WTC11 (cell line): ENCODE measurements around the gene MBD3L4. TPM values are rescaled to one million over a fixed set of nuclear protein-coding genes. Genes with fewer than 3 reads are reported as not detected.

Source experiments
- ATAC-seq: fragments of 200-7000 bp; cut with Tn5 transposase; 2 replicates; pipeline ENCODE4 v1.10.0; 2021; ENCODE audit warnings: mild to moderate bottlenecking, moderate library complexity
- CTCF ChIA-PET: fragments of 300-600 bp; sonication (Branson Sonifier 250); formaldehyde crosslinking; loops from one replicate; lab custom pipeline; 2021; ENCODE audit warnings: antibody characterized with exemption; lab: Charles Lee
- POLR2A ChIA-PET: fragments of 350-600 bp; sonication (Branson Sonifier 250); formaldehyde crosslinking; loops from one replicate; lab custom pipeline; 2021; ENCODE audit warnings: antibody characterized with exemption; lab: Charles Lee
- DNase-seq: peaks from one replicate; pipeline ENCODE4 v3.0.0; 2021; ENCODE audit warnings: low spot score
- H3K27ac Mint-ChIP-seq: 2 replicates; pipeline ENCODE4 v1.8.0; 2021; ENCODE audit warnings: mixed read lengths
- H3K27me3 Mint-ChIP-seq: 2 replicates; pipeline ENCODE4 v1.8.0; 2021; ENCODE audit warnings: low read depth, mild to moderate bottlenecking, moderate library complexity, mixed read lengths
- H3K36me3 Mint-ChIP-seq: 2 replicates; pipeline ENCODE4 v1.8.0; 2021; ENCODE audit warnings: mixed read lengths
- H3K4me1 Mint-ChIP-seq: 2 replicates; pipeline ENCODE4 v1.8.0; 2022; ENCODE audit warnings: mixed read lengths
- H3K4me3 Mint-ChIP-seq: 2 replicates; pipeline ENCODE4 v1.8.0; 2021; ENCODE audit warnings: mild to moderate bottlenecking, moderate library complexity, mixed read lengths
- H3K9me3 Mint-ChIP-seq: 2 replicates; pipeline ENCODE4 v1.8.0; 2021; ENCODE audit warnings: mixed read lengths
- ESRRA ChIP-seq: sonication (generic); formaldehyde crosslinking; IDR thresholded peaks from 2 replicates; pipeline ENCODE4 v1.8.1; 2022; ENCODE audit warnings: mild to moderate bottlenecking, missing genetic modification reagents, borderline replicate concordance
- ETV6 ChIP-seq: sonication (generic); formaldehyde crosslinking; IDR thresholded peaks from 2 replicates; pipeline ENCODE4 v1.8.1; 2022; ENCODE audit warnings: mild to moderate bottlenecking, missing genetic modification reagents
- GABPB1 ChIP-seq: sonication (generic); formaldehyde crosslinking; IDR thresholded peaks from 2 replicates; pipeline ENCODE4 v1.8.1; 2023; ENCODE audit warnings: mild to moderate bottlenecking, missing genetic modification reagents
- HMGA2 ChIP-seq: fragments of 250-450 bp; sonication (Bioruptor Pico); IDR thresholded peaks from 2 replicates; pipeline ENCODE4 v1.4.0; 2021; ENCODE audit warnings: mild to moderate bottlenecking, moderate library complexity
- NR1H2 ChIP-seq: sonication (generic); formaldehyde crosslinking; IDR thresholded peaks from 2 replicates; pipeline ENCODE4 v1.9.0; 2021; ENCODE audit warnings: mild to moderate bottlenecking, moderate library complexity, missing genetic modification reagents
- RELA ChIP-seq: sonication (generic); formaldehyde crosslinking; IDR thresholded peaks from 2 replicates; pipeline ENCODE4 v1.8.1; 2022; ENCODE audit warnings: missing genetic modification reagents, mild to moderate bottlenecking, borderline replicate concordance
- SOX15 ChIP-seq: fragments of 250-450 bp; sonication (Bioruptor Pico); IDR thresholded peaks from 2 replicates; pipeline ENCODE4 v1.9.0; 2021; ENCODE audit warnings: mild to moderate bottlenecking
- SP1 ChIP-seq: sonication (generic); formaldehyde crosslinking; conservative IDR thresholded peaks from 2 replicates; pipeline ENCODE4 v1.8.1; 2022; ENCODE audit warnings: missing genetic modification reagents
- ZNF263 ChIP-seq: sonication (generic); formaldehyde crosslinking; IDR thresholded peaks from 2 replicates; pipeline ENCODE4 v1.8.1; 2022; ENCODE audit warnings: low read depth, mild to moderate bottlenecking, moderate library complexity, missing genetic modification reagents
- ZNF423 ChIP-seq: fragments of 250-450 bp; sonication (Bioruptor Pico); IDR thresholded peaks from 2 replicates; pipeline ENCODE4 v2.1.2; 2022; ENCODE audit warnings: mild to moderate bottlenecking, moderate library complexity
- total RNA-seq: library from RNA; stranded (reverse); gene quantifications from 3 replicates; pipeline ENCODE4 v1.2.3, GENCODE V29; 2021
- TF ChIP-seq, protein P1 (sequence below): fragments of 250-450 bp; sonication (Bioruptor Pico); IDR thresholded peaks from 2 replicates; pipeline ENCODE4 v1.8.0; 2021; ENCODE audit warnings: mild to moderate bottlenecking
- TF ChIP-seq, protein P2 (sequence below): sonication (generic); formaldehyde crosslinking; IDR thresholded peaks from 2 replicates; pipeline ENCODE4 v1.8.1; 2023; ENCODE audit warnings: mild to moderate bottlenecking, missing genetic modification reagents, moderate library complexity
- TF ChIP-seq, protein P3 (sequence below): sonication (generic); formaldehyde crosslinking; IDR thresholded peaks from 2 replicates; pipeline ENCODE4 v1.8.0; 2022; ENCODE audit warnings: mild to moderate bottlenecking, missing genetic modification reagents
- TF ChIP-seq, protein P4 (sequence below): sonication (generic); formaldehyde crosslinking; IDR thresholded peaks from 2 replicates; pipeline ENCODE4 v1.8.1; 2022; ENCODE audit warnings: low read depth, mild to moderate bottlenecking, moderate library complexity, missing genetic modification reagents, borderline replicate concordance
- TF ChIP-seq, protein P5 (sequence below): fragments of 250-450 bp; sonication (Bioruptor Pico); IDR thresholded peaks from 2 replicates; pipeline ENCODE4 v1.9.0; 2021; ENCODE audit warnings: mild to moderate bottlenecking, borderline replicate concordance
- TF ChIP-seq, protein P6 (sequence below): fragments of 200-600 bp; IDR thresholded peaks from 2 replicates; pipeline ENCODE4 v1.8.0; 2022; ENCODE audit warnings: antibody characterized with exemption
- TF ChIP-seq, protein P7 (sequence below): sonication (generic); formaldehyde crosslinking; IDR thresholded peaks from 2 replicates; pipeline ENCODE4 v1.8.1; 2023; ENCODE audit warnings: mild to moderate bottlenecking, missing genetic modification reagents

Gene MBD3L4
- total RNA-seq, 1 experiment from 2014 or later, result not detected

DNA sequence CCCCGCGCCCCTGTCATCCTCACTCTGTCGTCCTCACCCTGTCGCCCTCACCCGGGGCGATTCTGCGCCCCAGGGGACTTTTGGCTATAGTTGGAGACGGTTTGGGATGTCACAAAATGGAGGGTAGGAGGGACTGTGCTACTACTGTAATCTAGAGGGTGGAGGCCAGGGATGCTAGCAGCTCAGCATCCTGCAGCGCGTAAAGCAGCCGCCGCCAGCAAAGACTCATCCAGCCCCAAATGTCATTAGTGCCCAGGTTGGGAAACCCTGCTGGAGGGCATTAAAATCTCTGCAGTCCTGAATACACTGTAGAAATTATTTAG lies 29.9 kb upstream of the MBD3L4 start:
- H3K27me3 Mint-ChIP-seq, result no peaks in the 10 kb centered on the region
- peaks cover 28% of the 10 kb centered on the region for H3K9me3 Mint-ChIP-seq
- no peaks in the 10 kb centered on the region for H3K4me1 Mint-ChIP-seq
- ATAC-seq, result no peak
- no peak for DNase-seq
- ChIA-PET POLR2A (interaction anchor here (0.7 to 1.1 kb wide), 2 partner anchors 295 to 1166 kb away, joined by 3 to 4 read pairs; partner anchors contain the start of genes NDUFA11 and VMAC), CTCF (interaction anchor here (1.0 to 1.5 kb wide), 5 partner anchors 30 to 336 kb away, joined by 3 to 11 read pairs (median 6); no protein-coding TSS in a partner anchor)
- peak overlapping the region; percentile 94 for H3K4me3 Mint-ChIP-seq
- H3K36me3 Mint-ChIP-seq, result peaks cover 22% of the 10 kb centered on the region
- TF ChIP-seq NR1H2, result no peak
- TF ChIP-seq ESRRA (CRISPR knock-in tag), result peak; percentile 2; the same call in 1 of the 2 replicates
- TF ChIP-seq, all 79 proteins: peak for 1
- H3K27ac Mint-ChIP-seq, result no peak overlapping the region

DNA sequence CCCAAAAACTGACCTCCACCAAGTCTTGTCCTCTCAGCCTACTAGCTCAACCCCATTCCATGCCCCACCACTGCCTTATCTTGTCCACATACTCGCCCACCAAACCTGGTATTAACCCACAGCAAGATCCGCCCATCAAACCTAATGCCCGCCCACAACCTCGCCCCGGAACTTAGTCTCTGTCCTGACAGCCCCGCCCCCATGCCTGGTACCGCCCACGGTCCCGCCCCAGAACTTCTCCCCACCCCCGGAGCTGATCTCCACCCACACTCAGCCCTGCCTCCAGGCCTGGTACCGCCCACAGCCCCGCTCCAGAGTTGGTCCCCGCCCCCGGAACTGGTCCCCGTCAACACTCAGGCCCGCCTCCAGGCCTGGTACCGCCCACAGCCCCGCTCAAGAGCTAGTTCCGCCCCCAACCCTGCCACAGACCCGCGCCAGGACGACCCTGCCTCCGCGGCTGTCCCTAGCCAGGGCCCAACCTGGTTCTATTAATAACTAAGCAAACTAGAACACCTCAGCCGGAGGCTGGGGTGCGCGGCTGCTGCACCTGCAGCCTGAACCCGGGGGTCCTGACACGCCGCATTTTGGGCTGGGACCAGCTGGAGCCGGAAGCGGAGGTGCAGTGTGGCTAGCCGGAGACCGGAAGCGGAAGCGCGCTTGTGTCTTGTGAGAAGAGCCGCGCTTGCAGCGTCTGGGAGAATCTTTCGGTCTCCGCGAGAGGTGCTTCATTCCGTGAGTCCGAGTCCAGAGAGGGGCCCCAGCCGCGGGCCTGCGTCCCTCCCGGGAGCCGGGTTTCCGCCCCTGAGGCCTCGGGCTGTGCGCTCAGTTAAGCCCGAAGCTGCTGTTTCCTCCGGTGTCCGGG lies 29.3 kb upstream of the MBD3L4 start, which contains the start of gene ZNF557:
ZNF557 (plus strand) TSS at position 662 of the 862 bp plus-strand sequence. CDS start 5,372 bp downstream, outside the sequence.
- Mint-ChIP-seq H3K36me3 (peaks cover 23% of the 10 kb centered on the region), H3K27me3 (no peaks in the 10 kb centered on the region), H3K27ac (peak within 1 kb of the TSS; percentile 91), H3K9me3 (peaks cover 34% of the 10 kb centered on the region), H3K4me1 (no peaks in the 10 kb centered on the region), H3K4me3 (peak within 1 kb of the TSS; percentile 94)
- no peak for TF ChIP-seq ZNF263
- TF ChIP-seq, protein P1, sequence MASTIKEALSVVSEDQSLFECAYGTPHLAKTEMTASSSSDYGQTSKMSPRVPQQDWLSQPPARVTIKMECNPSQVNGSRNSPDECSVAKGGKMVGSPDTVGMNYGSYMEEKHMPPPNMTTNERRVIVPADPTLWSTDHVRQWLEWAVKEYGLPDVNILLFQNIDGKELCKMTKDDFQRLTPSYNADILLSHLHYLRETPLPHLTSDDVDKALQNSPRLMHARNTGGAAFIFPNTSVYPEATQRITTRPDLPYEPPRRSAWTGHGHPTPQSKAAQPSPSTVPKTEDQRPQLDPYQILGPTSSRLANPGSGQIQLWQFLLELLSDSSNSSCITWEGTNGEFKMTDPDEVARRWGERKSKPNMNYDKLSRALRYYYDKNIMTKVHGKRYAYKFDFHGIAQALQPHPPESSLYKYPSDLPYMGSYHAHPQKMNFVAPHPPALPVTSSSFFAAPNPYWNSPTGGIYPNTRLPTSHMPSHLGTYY, result no peak
- TF ChIP-seq, protein P2, sequence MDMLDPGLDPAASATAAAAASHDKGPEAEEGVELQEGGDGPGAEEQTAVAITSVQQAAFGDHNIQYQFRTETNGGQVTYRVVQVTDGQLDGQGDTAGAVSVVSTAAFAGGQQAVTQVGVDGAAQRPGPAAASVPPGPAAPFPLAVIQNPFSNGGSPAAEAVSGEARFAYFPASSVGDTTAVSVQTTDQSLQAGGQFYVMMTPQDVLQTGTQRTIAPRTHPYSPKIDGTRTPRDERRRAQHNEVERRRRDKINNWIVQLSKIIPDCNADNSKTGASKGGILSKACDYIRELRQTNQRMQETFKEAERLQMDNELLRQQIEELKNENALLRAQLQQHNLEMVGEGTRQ (CRISPR knock-in tag), result no peak
- TF ChIP-seq GABPB1 (CRISPR knock-in tag), result peak; percentile 56; the same call in 1 of the 2 replicates
- peak; percentile 63 for TF ChIP-seq SP1 (CRISPR knock-in tag)
- TF ChIP-seq, protein P3, sequence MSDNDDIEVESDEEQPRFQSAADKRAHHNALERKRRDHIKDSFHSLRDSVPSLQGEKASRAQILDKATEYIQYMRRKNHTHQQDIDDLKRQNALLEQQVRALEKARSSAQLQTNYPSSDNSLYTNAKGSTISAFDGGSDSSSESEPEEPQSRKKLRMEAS, result no peak; the same call in 1 of the 2 replicates
- TF ChIP-seq ESRRA (CRISPR knock-in tag), result 0 out of 2 replicates have a peak, but pooled peaks have one; percentile 29
- TF ChIP-seq HMGA2 (CRISPR knock-in tag), result 0 out of 2 replicates have a peak, but pooled peaks have one; percentile 19
- TF ChIP-seq, protein P4, sequence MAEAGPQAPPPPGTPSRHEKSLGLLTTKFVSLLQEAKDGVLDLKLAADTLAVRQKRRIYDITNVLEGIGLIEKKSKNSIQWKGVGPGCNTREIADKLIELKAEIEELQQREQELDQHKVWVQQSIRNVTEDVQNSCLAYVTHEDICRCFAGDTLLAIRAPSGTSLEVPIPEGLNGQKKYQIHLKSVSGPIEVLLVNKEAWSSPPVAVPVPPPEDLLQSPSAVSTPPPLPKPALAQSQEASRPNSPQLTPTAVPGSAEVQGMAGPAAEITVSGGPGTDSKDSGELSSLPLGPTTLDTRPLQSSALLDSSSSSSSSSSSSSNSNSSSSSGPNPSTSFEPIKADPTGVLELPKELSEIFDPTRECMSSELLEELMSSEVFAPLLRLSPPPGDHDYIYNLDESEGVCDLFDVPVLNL (CRISPR knock-in tag), result no peak
- peak; percentile 32; the same call in 1 of the 2 replicates for TF ChIP-seq ETV6 (CRISPR knock-in tag)
- ChIA-PET CTCF (interaction anchor here (0.5 to 1.5 kb wide), 12 partner anchors 24 to 1101 kb away, joined by 3 to 11 read pairs (median 4); a partner anchor contains a TSS), POLR2A (interaction anchor here (0.6 to 1.1 kb wide), 5 partner anchors 30 to 1165 kb away, joined by 3 to 4 read pairs (median 3); partner anchors contain the start of genes NDUFA11 and VMAC)
- ATAC-seq, result peak; percentile 100
- peak; percentile 99 for DNase-seq

DNA sequence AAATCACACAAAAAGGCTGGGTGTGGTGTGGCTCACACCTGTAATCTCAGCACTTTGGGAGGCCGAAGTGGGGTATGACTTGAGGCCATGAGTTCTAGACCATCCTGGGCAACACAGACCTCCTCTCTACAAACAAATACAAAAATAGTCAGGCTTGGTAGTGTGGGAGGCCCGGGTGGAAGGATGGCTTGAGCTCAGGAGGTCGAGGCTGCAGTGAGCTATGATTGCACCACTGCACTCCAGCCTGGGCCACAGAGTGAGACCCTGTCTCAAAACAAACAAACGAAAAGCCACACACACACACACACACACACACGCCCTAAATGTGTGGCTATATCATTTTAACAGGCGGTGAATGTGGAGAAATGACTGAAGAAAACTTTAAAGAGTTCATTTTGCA lies 28.6 kb upstream of the MBD3L4 start:
- Mint-ChIP-seq H3K36me3 (peaks cover 23% of the 10 kb centered on the region), H3K27me3 (no peaks in the 10 kb centered on the region), H3K4me3 (peak overlapping the region; percentile 94), H3K4me1 (no peaks in the 10 kb centered on the region), H3K9me3 (peaks cover 41% of the 10 kb centered on the region), H3K27ac (no peak overlapping the region)
- ATAC-seq (no peak), DNase-seq (no peak)
- POLR2A ChIA-PET, result interaction anchor here (0.6 to 0.7 kb wide), 2 partner anchors 31 to 105 kb away, joined by 3 to 4 read pairs; no protein-coding TSS in a partner anchor
- CTCF ChIA-PET, result interaction anchor here (0.5 to 1.5 kb wide), 6 partner anchors 31 to 720 kb away, joined by 3 to 11 read pairs (median 5); a partner anchor contains a TSS
- TF ChIP-seq, protein P5, sequence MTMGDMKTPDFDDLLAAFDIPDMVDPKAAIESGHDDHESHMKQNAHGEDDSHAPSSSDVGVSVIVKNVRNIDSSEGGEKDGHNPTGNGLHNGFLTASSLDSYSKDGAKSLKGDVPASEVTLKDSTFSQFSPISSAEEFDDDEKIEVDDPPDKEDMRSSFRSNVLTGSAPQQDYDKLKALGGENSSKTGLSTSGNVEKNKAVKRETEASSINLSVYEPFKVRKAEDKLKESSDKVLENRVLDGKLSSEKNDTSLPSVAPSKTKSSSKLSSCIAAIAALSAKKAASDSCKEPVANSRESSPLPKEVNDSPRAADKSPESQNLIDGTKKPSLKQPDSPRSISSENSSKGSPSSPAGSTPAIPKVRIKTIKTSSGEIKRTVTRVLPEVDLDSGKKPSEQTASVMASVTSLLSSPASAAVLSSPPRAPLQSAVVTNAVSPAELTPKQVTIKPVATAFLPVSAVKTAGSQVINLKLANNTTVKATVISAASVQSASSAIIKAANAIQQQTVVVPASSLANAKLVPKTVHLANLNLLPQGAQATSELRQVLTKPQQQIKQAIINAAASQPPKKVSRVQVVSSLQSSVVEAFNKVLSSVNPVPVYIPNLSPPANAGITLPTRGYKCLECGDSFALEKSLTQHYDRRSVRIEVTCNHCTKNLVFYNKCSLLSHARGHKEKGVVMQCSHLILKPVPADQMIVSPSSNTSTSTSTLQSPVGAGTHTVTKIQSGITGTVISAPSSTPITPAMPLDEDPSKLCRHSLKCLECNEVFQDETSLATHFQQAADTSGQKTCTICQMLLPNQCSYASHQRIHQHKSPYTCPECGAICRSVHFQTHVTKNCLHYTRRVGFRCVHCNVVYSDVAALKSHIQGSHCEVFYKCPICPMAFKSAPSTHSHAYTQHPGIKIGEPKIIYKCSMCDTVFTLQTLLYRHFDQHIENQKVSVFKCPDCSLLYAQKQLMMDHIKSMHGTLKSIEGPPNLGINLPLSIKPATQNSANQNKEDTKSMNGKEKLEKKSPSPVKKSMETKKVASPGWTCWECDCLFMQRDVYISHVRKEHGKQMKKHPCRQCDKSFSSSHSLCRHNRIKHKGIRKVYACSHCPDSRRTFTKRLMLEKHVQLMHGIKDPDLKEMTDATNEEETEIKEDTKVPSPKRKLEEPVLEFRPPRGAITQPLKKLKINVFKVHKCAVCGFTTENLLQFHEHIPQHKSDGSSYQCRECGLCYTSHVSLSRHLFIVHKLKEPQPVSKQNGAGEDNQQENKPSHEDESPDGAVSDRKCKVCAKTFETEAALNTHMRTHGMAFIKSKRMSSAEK (CRISPR knock-in tag), result no peak
- TF ChIP-seq ZNF423 (CRISPR knock-in tag) (no peak), SOX15 (CRISPR knock-in tag) (no peak), RELA (CRISPR knock-in tag) (no peak)
- TF ChIP-seq, protein P6, sequence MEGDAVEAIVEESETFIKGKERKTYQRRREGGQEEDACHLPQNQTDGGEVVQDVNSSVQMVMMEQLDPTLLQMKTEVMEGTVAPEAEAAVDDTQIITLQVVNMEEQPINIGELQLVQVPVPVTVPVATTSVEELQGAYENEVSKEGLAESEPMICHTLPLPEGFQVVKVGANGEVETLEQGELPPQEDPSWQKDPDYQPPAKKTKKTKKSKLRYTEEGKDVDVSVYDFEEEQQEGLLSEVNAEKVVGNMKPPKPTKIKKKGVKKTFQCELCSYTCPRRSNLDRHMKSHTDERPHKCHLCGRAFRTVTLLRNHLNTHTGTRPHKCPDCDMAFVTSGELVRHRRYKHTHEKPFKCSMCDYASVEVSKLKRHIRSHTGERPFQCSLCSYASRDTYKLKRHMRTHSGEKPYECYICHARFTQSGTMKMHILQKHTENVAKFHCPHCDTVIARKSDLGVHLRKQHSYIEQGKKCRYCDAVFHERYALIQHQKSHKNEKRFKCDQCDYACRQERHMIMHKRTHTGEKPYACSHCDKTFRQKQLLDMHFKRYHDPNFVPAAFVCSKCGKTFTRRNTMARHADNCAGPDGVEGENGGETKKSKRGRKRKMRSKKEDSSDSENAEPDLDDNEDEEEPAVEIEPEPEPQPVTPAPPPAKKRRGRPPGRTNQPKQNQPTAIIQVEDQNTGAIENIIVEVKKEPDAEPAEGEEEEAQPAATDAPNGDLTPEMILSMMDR, result no peak
- TF ChIP-seq, protein P7, sequence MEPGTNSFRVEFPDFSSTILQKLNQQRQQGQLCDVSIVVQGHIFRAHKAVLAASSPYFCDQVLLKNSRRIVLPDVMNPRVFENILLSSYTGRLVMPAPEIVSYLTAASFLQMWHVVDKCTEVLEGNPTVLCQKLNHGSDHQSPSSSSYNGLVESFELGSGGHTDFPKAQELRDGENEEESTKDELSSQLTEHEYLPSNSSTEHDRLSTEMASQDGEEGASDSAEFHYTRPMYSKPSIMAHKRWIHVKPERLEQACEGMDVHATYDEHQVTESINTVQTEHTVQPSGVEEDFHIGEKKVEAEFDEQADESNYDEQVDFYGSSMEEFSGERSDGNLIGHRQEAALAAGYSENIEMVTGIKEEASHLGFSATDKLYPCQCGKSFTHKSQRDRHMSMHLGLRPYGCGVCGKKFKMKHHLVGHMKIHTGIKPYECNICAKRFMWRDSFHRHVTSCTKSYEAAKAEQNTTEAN, result no peak
